HepG2 (cell line): Measurements from ENCODE around the gene PPY. TPM values are rescaled to one million over a fixed set of nuclear protein-coding genes. Genes with fewer than 3 reads are reported as not detected.

Experiments used
- ARNT ChIP-seq: fragments of 450-650 bp; IDR thresholded peaks from 2 replicates; pipeline ENCODE4 v1.6.1; 2017
- ATAD3A ChIP-seq: sonication (generic); formaldehyde crosslinking; IDR thresholded peaks from 2 replicates; pipeline ENCODE4 v1.4.0; 2020; ENCODE audit warnings: missing genetic modification reagents
- CAMTA2 ChIP-seq: sonication (generic); formaldehyde crosslinking; IDR thresholded peaks from 2 replicates; pipeline ENCODE4 v1.4.0; 2020; ENCODE audit warnings: mild to moderate bottlenecking, missing genetic modification reagents, borderline replicate concordance
- EED ChIP-seq: sonication (generic); formaldehyde crosslinking; IDR thresholded peaks from 2 replicates; pipeline ENCODE4 v1.5.0; 2020; ENCODE audit warnings: mild to moderate bottlenecking, missing genetic modification reagents
- GMEB2 ChIP-seq: IDR thresholded peaks from 2 replicates; pipeline ENCODE4 v1.6.1; 2016; ENCODE audit warnings: missing biosample characterization, missing genetic modification reagents, low read depth
- HINFP ChIP-seq: sonication (generic); formaldehyde crosslinking; IDR thresholded peaks from 2 replicates; pipeline ENCODE4 v1.4.0; 2020; ENCODE audit warnings: low read depth, mild to moderate bottlenecking, missing genetic modification reagents
- HMG20B ChIP-seq: conservative IDR thresholded peaks from 2 replicates; pipeline ENCODE4 v1.6.1; 2016; ENCODE audit warnings: missing genetic modification reagents, missing compliant biosample characterization
- HOXA5 ChIP-seq: sonication (generic); formaldehyde crosslinking; IDR thresholded peaks from 2 replicates; pipeline ENCODE4 v1.4.0; 2020; ENCODE audit warnings: missing genetic modification reagents
- KLF15 ChIP-seq: sonication (generic); formaldehyde crosslinking; IDR thresholded peaks from 2 replicates; pipeline ENCODE4 v1.8.1; 2023; ENCODE audit warnings: borderline replicate concordance, mild to moderate bottlenecking, inconsistent platforms, missing genetic modification reagents, mixed read lengths
- MBD4 ChIP-seq: IDR thresholded peaks from 2 replicates; pipeline ENCODE4 v1.6.1; 2012; ENCODE audit warnings: low read length, inconsistent platforms, borderline replicate concordance
- MBNL3 ChIP-seq: fragments of 250-450 bp; sonication (Bioruptor Pico); conservative IDR thresholded peaks from 2 replicates; pipeline ENCODE4 v1.8.0; 2022; ENCODE audit warnings: mild to moderate bottlenecking, inconsistent platforms
- NFYC ChIP-seq: IDR thresholded peaks from 2 replicates; pipeline ENCODE4 v1.6.1; 2016; ENCODE audit warnings: missing genetic modification reagents, missing compliant biosample characterization
- NPAS2 ChIP-seq: sonication (generic); formaldehyde crosslinking; IDR thresholded peaks from 2 replicates; pipeline ENCODE4 v1.8.0; 2022; ENCODE audit warnings: mild to moderate bottlenecking, missing genetic modification reagents, borderline replicate concordance
- PAF1 ChIP-seq: IDR thresholded peaks from 2 replicates; pipeline ENCODE4 v1.6.1; 2016; ENCODE audit warnings: missing genetic modification reagents, missing compliant biosample characterization
- PBX3 ChIP-seq: sonication (generic); formaldehyde crosslinking; IDR thresholded peaks from 2 replicates; pipeline ENCODE4 v1.8.1; 2023; ENCODE audit warnings: missing genetic modification reagents, inconsistent platforms, borderline replicate concordance
- PHF20 ChIP-seq: sonication (generic); formaldehyde crosslinking; IDR thresholded peaks from 2 replicates; pipeline ENCODE4 v1.5.0; 2020; ENCODE audit warnings: mild to moderate bottlenecking, missing genetic modification reagents
- RORA ChIP-seq: sonication (generic); formaldehyde crosslinking; IDR thresholded peaks from 2 replicates; pipeline ENCODE4 v1.5.0; 2020; ENCODE audit warnings: mild to moderate bottlenecking, missing genetic modification reagents, moderate library complexity
- STAG1 ChIP-seq: sonication (generic); formaldehyde crosslinking; IDR thresholded peaks from 2 replicates; pipeline ENCODE4 v1.4.0; 2020; ENCODE audit warnings: missing genetic modification reagents
- TAF15 ChIP-seq: fragments of 200-400 bp; formaldehyde crosslinking; IDR thresholded peaks from one replicate; pipeline ENCODE4 v1.6.1; 2018; ENCODE audit warnings: mild to moderate bottlenecking, low read depth, low read length; ENCODE audit not compliant: poor library complexity, severe bottlenecking
- TFAP4 ChIP-seq: sonication (generic); IDR thresholded peaks from 2 replicates; pipeline ENCODE4 v1.6.1; 2016; ENCODE audit warnings: low read depth, borderline replicate concordance
- ZBTB14 ChIP-seq: sonication (generic); formaldehyde crosslinking; IDR thresholded peaks from 2 replicates; pipeline ENCODE4 v1.4.0; 2020; ENCODE audit warnings: missing genetic modification reagents
- ZFX ChIP-seq: sonication (generic); formaldehyde crosslinking; IDR thresholded peaks from 2 replicates; pipeline ENCODE4 v1.4.0; 2020; ENCODE audit warnings: mild to moderate bottlenecking, low read depth, missing genetic modification reagents, moderate library complexity
- ZNF546 ChIP-seq: sonication (generic); formaldehyde crosslinking; conservative IDR thresholded peaks from 2 replicates; pipeline ENCODE4 v1.8.1; 2023; ENCODE audit warnings: mild to moderate bottlenecking, missing genetic modification reagents
- ZNF773 ChIP-seq: sonication (generic); formaldehyde crosslinking; IDR thresholded peaks from 2 replicates; pipeline ENCODE4 v1.4.0; 2020; ENCODE audit warnings: missing genetic modification reagents, borderline replicate concordance
- polyA plus RNA-seq, 8 experiments: library from polyadenylated mRNA; depleted of rRNA in 3 of 8; stranded (reverse) in 7 of 8; unstranded in 1 of 8; fragments of >200 nt; fragmentation: Illumina TruSeq in 4 of 8; extraction: Trizol in 4 of 8; gene quantifications; 2 replicates each; pipeline versions ENCODE4 v1.2.1 to v1.2.3, GENCODE V29; 2011 to 2016; ENCODE audit warnings: low read depth in 4 of 8, missing spikeins in 1 of 8, mixed read lengths in 1 of 8; ENCODE audit not compliant: insufficient read depth in 1 of 8
- total RNA-seq, 5 experiments: library from RNA; depleted of rRNA; stranded (reverse); fragments of >200 nt; fragmentation: Illumina TruSeq; extraction: Trizol; gene quantifications; 2 replicates each; pipeline ENCODE4 v1.2.3, GENCODE V29; 2016; ENCODE audit warnings: low read depth in 1 of 5

The PPY gene
- total and polyA plus RNA-seq, 2 of the 13 experiments (the other 11 are each of a cell fraction or from before 2014, with no cell fraction given): not detected

GRCh38 chr17:43983515-43984411 is 41.5 kb upstream of the PPY start (continued):
- TF ChIP-seq CAMTA2 (CRISPR knock-in tag) (0 out of 2 replicates have a peak, but pooled peaks have one; percentile 38), MBD4 (no peak), PHF20 (CRISPR knock-in tag) (peak; percentile 55; the same call in 1 of the 2 replicates), ZNF546 (CRISPR knock-in tag) (peak; percentile 86; the same call in 1 of the 2 replicates), PAF1 (CRISPR knock-in tag) (no peak), ZNF773 (0 out of 2 replicates have a peak, but pooled peaks have one; percentile 71), ZBTB14 (CRISPR knock-in tag) (peak; percentile 89), HINFP (CRISPR knock-in tag) (peak; percentile 78), NFYC (CRISPR knock-in tag) (no peak), MBNL3 (CRISPR knock-in tag) (no peak), HMG20B (peak; percentile 79), HOXA5 (CRISPR knock-in tag) (peak; percentile 80), GMEB2 (CRISPR knock-in tag) (no peak), ARNT (no peak), STAG1 (CRISPR knock-in tag) (no peak; the same call in 1 of the 2 replicates), ZFX (CRISPR knock-in tag) (peak; percentile 77), KLF15 (CRISPR knock-in tag) (peak; percentile 93; the same call in 1 of the 2 replicates), TFAP4 (peak; percentile 70; the same call in 1 of the 2 replicates), NPAS2 (CRISPR knock-in tag) (no peak), PBX3 (CRISPR knock-in tag) (no peak), RORA (CRISPR knock-in tag) (no peak), EED (no peak), TAF15 (peak; percentile 30), ATAD3A (CRISPR knock-in tag) (no peak)
